HG03097 (cell line): ENCODE results near the gene AFF2.

Source experiments
- ATAC-seq: cut with Tn5 transposase; IDR thresholded peaks from one replicate; pipeline ENCODE4 v1.9.1; 2021; ENCODE audit not compliant: unreplicated experiment, low FRiP score

The AFF2 gene

GRCh38 chrX:148535639-148536038, 35.2 kb downstream of the AFF2 start:
- no peak for ATAC-seq

GRCh38 chrX:148536961-148537360, 36.5 kb downstream of the AFF2 start:
- ATAC-seq: no peak

GRCh38 chrX:148537556-148538182, 37.3 kb downstream of the AFF2 start:
- ATAC-seq: no peak

- no peak for ATAC-seq
Measured at GRCh38 chrX:148538582-148538981, 38.2 kb downstream of the AFF2 start.

GRCh38 chrX:148540114-148540513, 39.7 kb downstream of the AFF2 start:
- ATAC-seq: no peak

GRCh38 chrX:148540671-148541583, 40.5 kb downstream of the AFF2 start:
- ATAC-seq: peak; percentile 18

- peak; percentile 86 for ATAC-seq
Measured at GRCh38 chrX:148541584-148541940, 41.1 kb downstream of the AFF2 start.

- ATAC-seq: no peak
Measured at GRCh38 chrX:148542481-148543255, 42.3 kb downstream of the AFF2 start.

- ATAC-seq: no peak
Measured at GRCh38 chrX:148552775-148553174, 52.4 kb downstream of the AFF2 start.

- ATAC-seq: no peak
Measured at GRCh38 chrX:148555101-148555500, 54.7 kb downstream of the AFF2 start.

- no peak for ATAC-seq
Measured at GRCh38 chrX:148555571-148556243, 55.3 kb downstream of the AFF2 start.

- ATAC-seq: no peak
Measured at GRCh38 chrX:148556498-148556897, 56.1 kb downstream of the AFF2 start.

- ATAC-seq: no peak
Measured at GRCh38 chrX:148562846-148563245, 62.4 kb downstream of the AFF2 start.

GRCh38 chrX:148567229-148567628, 66.8 kb downstream of the AFF2 start:
- no peak for ATAC-seq

- no peak for ATAC-seq
Measured at GRCh38 chrX:148567779-148568178, 67.4 kb downstream of the AFF2 start.

- ATAC-seq: no peak
Measured at GRCh38 chrX:148568763-148569162, 68.3 kb downstream of the AFF2 start.

GRCh38 chrX:148572337-148572736, 71.9 kb downstream of the AFF2 start:
- ATAC-seq: no peak

- ATAC-seq: no peak
Measured at GRCh38 chrX:148573119-148573518, 72.7 kb downstream of the AFF2 start.

- no peak for ATAC-seq
Measured at GRCh38 chrX:148574237-148574973, 74.0 kb downstream of the AFF2 start.

GRCh38 chrX:148576396-148576795, 76.0 kb downstream of the AFF2 start:
- ATAC-seq: no peak
